KMS-11 (cell line): ENCODE results near the gene WNT9A.

Experiments
- H2AFZ ChIP-seq: fragments of 200-600 bp; sonication (generic); 2 replicates; pipeline ENCODE4 v1.6.1; 2016; ENCODE audit warnings: antibody characterized with exemption, mixed run types, low read depth
- H3K27ac ChIP-seq: fragments of 200-600 bp; sonication (generic); 2 replicates; pipeline ENCODE4 v1.6.1; 2016; ENCODE audit warnings: mild to moderate bottlenecking, mixed run types
- H3K27me3 ChIP-seq: fragments of 200-600 bp; sonication (generic); 2 replicates; pipeline ENCODE4 v1.6.1; 2017; ENCODE audit warnings: mild to moderate bottlenecking, low read depth, mixed run types, moderate library complexity; ENCODE audit not compliant: insufficient read depth
- H3K36me3 ChIP-seq: fragments of 200-600 bp; sonication (generic); 2 replicates; pipeline ENCODE4 v1.6.1; 2017; ENCODE audit warnings: mild to moderate bottlenecking, mixed run types; ENCODE audit not compliant: insufficient read depth
- H3K4me1 ChIP-seq: fragments of 200-600 bp; sonication (generic); 2 replicates; pipeline ENCODE4 v1.6.1; 2016; ENCODE audit warnings: mild to moderate bottlenecking, low read depth, mixed run types; ENCODE audit not compliant: poor library complexity, severe bottlenecking
- H3K4me2 ChIP-seq: fragments of 200-600 bp; sonication (generic); 2 replicates; pipeline ENCODE4 v1.7.0; 2016; ENCODE audit warnings: mild to moderate bottlenecking, mixed run types
- H3K4me3 ChIP-seq: fragments of 200-600 bp; sonication (generic); IDR thresholded peaks from 2 replicates; pipeline ENCODE4 v1.6.1; 2017; ENCODE audit warnings: low read depth, low read length, mixed read lengths; ENCODE audit not compliant: insufficient read depth
- H3K79me2 ChIP-seq: fragments of 200-600 bp; sonication (generic); 2 replicates; pipeline ENCODE4 v1.6.1; 2016; ENCODE audit warnings: low read depth, mixed run types; ENCODE audit not compliant: insufficient read depth
- H3K9ac ChIP-seq: fragments of 200-600 bp; sonication (generic); 2 replicates; pipeline ENCODE4 v1.6.1; 2016; ENCODE audit warnings: mild to moderate bottlenecking, mixed run types
- H4K20me1 ChIP-seq: fragments of 200-600 bp; sonication (generic); 2 replicates; pipeline ENCODE4 v1.6.1; 2016; ENCODE audit warnings: mild to moderate bottlenecking, mixed run types; ENCODE audit not compliant: insufficient read depth
- CTCF ChIP-seq: fragments of 200-600 bp; sonication (generic); conservative IDR thresholded peaks from 2 replicates; pipeline ENCODE4 v1.6.1; 2017; ENCODE audit warnings: low read depth, mild to moderate bottlenecking, antibody characterized with exemption, low read length, moderate library complexity, mixed read lengths

Gene WNT9A

GRCh38 chr1:227914801-227915563 is 32.8 kb downstream of the WNT9A start:
- no peaks in the 10 kb centered on the region for H3K4me1 ChIP-seq
- no peaks in the 10 kb centered on the region for H4K20me1 ChIP-seq
- no peak overlapping the region for H3K4me3 ChIP-seq
- no peak overlapping the region for H2AFZ ChIP-seq
- no peak overlapping the region for H3K27ac ChIP-seq
- no peak for TF ChIP-seq CTCF
- no peak overlapping the region for H3K9ac ChIP-seq
- no peaks in the 10 kb centered on the region for H3K79me2 ChIP-seq
- no peaks in the 10 kb centered on the region; the same call in 1 of the 2 replicates for H3K27me3 ChIP-seq
- no peaks in the 10 kb centered on the region for H3K36me3 ChIP-seq
- H3K4me2 ChIP-seq: no peak overlapping the region

- Histone ChIP-seq H3K36me3 (no peaks in the 10 kb centered on the region), H4K20me1 (no peaks in the 10 kb centered on the region), H3K4me3 (no peak overlapping the region), H3K27me3 (peaks cover 3% of the 10 kb centered on the region), H3K27ac (no peak overlapping the region), H3K9ac (no peak overlapping the region), H2AFZ (no peak overlapping the region), H3K4me1 (no peaks in the 10 kb centered on the region), H3K79me2 (no peaks in the 10 kb centered on the region), H3K4me2 (no peak overlapping the region)
- no peak for TF ChIP-seq CTCF
Observed at GRCh38 chr1:227913764-227914721, 33.7 kb downstream of the WNT9A start.

GRCh38 chr1:227913396-227913763 is 34.4 kb downstream of the WNT9A start:
- Histone ChIP-seq H3K36me3 (no peaks in the 10 kb centered on the region), H3K79me2 (no peaks in the 10 kb centered on the region), H2AFZ (no peak overlapping the region), H3K4me1 (no peaks in the 10 kb centered on the region), H3K27ac (no peak overlapping the region), H3K27me3 (peaks cover 6% of the 10 kb centered on the region), H3K4me2 (no peak overlapping the region), H3K9ac (no peak overlapping the region), H3K4me3 (no peak overlapping the region), H4K20me1 (no peaks in the 10 kb centered on the region)
- no peak for TF ChIP-seq CTCF

- H3K9ac ChIP-seq: no peak overlapping the region
- H3K27me3 ChIP-seq: peaks cover 6% of the 10 kb centered on the region
- no peak overlapping the region for H2AFZ ChIP-seq
- no peaks in the 10 kb centered on the region for H3K36me3 ChIP-seq
- no peaks in the 10 kb centered on the region for H3K4me1 ChIP-seq
- H3K4me2 ChIP-seq: no peak overlapping the region
- no peak for TF ChIP-seq CTCF
- no peaks in the 10 kb centered on the region for H3K79me2 ChIP-seq
- H3K27ac ChIP-seq: no peak overlapping the region
- H3K4me3 ChIP-seq: no peak overlapping the region
- no peaks in the 10 kb centered on the region for H4K20me1 ChIP-seq
Observed at GRCh38 chr1:227912866-227913265, 34.9 kb downstream of the WNT9A start.
